H1 (cell line): ENCODE measurements around the gene ICOSLG. TPM values are rescaled to one million over a fixed set of nuclear protein-coding genes. Genes with fewer than 3 reads are reported as not detected.

Experiments
- ATF2 ChIP-seq: IDR thresholded peaks from 2 replicates; pipeline ENCODE4 v1.6.1; 2012; ENCODE audit warnings: low read length, inconsistent platforms
- ATF3 ChIP-seq: IDR thresholded peaks from 2 replicates; pipeline ENCODE4 v1.6.1; 2011; ENCODE audit warnings: low read depth, mild to moderate bottlenecking, low read length; ENCODE audit not compliant: insufficient read depth
- BACH1 ChIP-seq: IDR thresholded peaks from 2 replicates; pipeline ENCODE4 v1.6.1; 2012; ENCODE audit warnings: low read length, improper control_type of control experiment
- GABPA ChIP-seq: IDR thresholded peaks from 2 replicates; pipeline ENCODE4 v1.6.1; 2011; ENCODE audit warnings: mild to moderate bottlenecking, low read length, moderate library complexity, borderline replicate concordance; ENCODE audit not compliant: insufficient read depth
- KDM1A ChIP-seq: fragments of 200-600, 300-600 bp; sonication (generic); IDR thresholded peaks from 2 replicates; pipeline ENCODE4 v1.7.1; 2016; ENCODE audit warnings: mild to moderate bottlenecking, low read length, borderline replicate concordance
- KDM4A ChIP-seq: IDR thresholded peaks from one replicate; pipeline ENCODE4 v1.7.1; 2012; ENCODE audit warnings: low read depth, mild to moderate bottlenecking, moderate library complexity, low read length, inconsistent platforms; ENCODE audit not compliant: severe bottlenecking
- PHF8 ChIP-seq: fragments of 200-600 bp; sonication (generic); conservative IDR thresholded peaks from 2 replicates; pipeline ENCODE4 v1.7.1; 2012; ENCODE audit warnings: low read depth, mild to moderate bottlenecking, inconsistent platforms, low read length, moderate library complexity
- POLR2A ChIP-seq, 2 experiments: IDR thresholded peaks; 1 replicate in 1 of 2; 2 replicates in 1 of 2; pipeline ENCODE4 v1.6.1; 2011; ENCODE audit warnings: low read depth in 2 of 2, low read length in 2 of 2, mild to moderate bottlenecking in 2 of 2; ENCODE audit errors: control extremely low read depth in 1 of 2
- TAF7 ChIP-seq: optimal IDR thresholded peaks from 2 replicates; pipeline ENCODE3; 2011; ENCODE audit warnings: low read depth, mild to moderate bottlenecking, inconsistent platforms, low read length, moderate library complexity, borderline replicate concordance
- polyA plus RNA-seq, 7 experiments: library from polyadenylated mRNA; depleted of rRNA in 3 of 7; stranded (reverse) in 5 of 7; unstranded in 2 of 7; fragments of >200 nt in 5 of 7; fragments of 200-250 nt in 2 of 7; gene quantifications; 1 replicate in 5 of 7; 2 replicates in 1 of 7; 4 replicates in 1 of 7; pipeline versions ENCODE4 v1.2.1 to v1.2.3, GENCODE V29; 2011 to 2013; ENCODE audit warnings: missing spikeins in 2 of 7, mixed read lengths in 2 of 7
- total RNA-seq: library from RNA; stranded (reverse); fragmentation: NEBNext Ultra II Directional; extraction: Animal tissue kit (Norgen Biotek cat#: 25700); gene quantifications from 2 replicates; pipeline ENCODE4 v1.2.1, GENCODE V29; 2021

ICOSLG gene
- total and polyA plus RNA-seq, 2 of the 8 experiments (the other 6 are each of a cell fraction or from before 2014, with no cell fraction given): 2.3 to 5.5 TPM

GRCh38 chr21:44263768-44264167, 23.0 kb upstream of the ICOSLG start (continued):
- TF ChIP-seq TAF7: no peak
- TF ChIP-seq BACH1: no peak
- no peak for TF ChIP-seq POLR2A (IDR thresholded peaks at IDR 0.05; ENCODE audit: control extremely low read depth in 1 of 2, low read depth in 2 of 2, low read length in 2 of 2)
- TF ChIP-seq ATF3: no peak
- TF ChIP-seq KDM4A: no peak
- no peak for TF ChIP-seq ATF2
- no peak for TF ChIP-seq KDM1A
- TF ChIP-seq GABPA: no peak
- TF ChIP-seq PHF8: no peak
